ENCODE measurements around the gene ULK4.
"Not testable (repeated sequence)": the region's sequence is repeated elsewhere in the genome, so short reads cannot be mapped to it uniquely, and the experiment has no call there.

DNA sequence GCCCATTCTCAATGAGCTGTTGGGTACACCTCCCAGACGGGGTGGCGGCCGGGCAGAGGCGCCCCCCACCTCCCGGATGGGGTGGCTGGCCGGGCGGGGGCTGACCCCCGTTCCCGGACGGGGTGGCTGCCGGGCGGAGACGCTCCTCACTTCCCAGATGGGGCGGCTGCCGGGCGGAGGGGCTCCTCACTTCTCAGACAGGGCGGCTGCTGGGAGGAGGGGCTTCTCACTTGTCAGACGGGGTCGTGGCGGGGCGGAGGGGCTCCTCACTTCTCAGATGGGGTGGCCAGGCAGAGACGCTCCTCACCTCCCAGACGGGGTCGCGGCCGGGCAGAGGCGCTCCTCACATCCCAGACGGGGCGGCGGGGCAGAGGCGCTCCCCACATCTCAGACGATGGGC, 21.2 kb upstream of the ULK4 start:
- TF ChIP-seq CTCF (IDR thresholded peaks at IDR 0.05; ENCODE audit: insufficient read depth, low read length); POLR2AphosphoS5 (IDR thresholded peaks at IDR 0.05; ENCODE audit: low read depth); SPI1 (IDR thresholded peaks at IDR 0.05; ENCODE audit: borderline replicate concordance, low read depth); GABPA (IDR thresholded peaks at IDR 0.05; ENCODE audit: low read depth): not testable (repeated sequence)
- TF ChIP-seq, protein P1, sequence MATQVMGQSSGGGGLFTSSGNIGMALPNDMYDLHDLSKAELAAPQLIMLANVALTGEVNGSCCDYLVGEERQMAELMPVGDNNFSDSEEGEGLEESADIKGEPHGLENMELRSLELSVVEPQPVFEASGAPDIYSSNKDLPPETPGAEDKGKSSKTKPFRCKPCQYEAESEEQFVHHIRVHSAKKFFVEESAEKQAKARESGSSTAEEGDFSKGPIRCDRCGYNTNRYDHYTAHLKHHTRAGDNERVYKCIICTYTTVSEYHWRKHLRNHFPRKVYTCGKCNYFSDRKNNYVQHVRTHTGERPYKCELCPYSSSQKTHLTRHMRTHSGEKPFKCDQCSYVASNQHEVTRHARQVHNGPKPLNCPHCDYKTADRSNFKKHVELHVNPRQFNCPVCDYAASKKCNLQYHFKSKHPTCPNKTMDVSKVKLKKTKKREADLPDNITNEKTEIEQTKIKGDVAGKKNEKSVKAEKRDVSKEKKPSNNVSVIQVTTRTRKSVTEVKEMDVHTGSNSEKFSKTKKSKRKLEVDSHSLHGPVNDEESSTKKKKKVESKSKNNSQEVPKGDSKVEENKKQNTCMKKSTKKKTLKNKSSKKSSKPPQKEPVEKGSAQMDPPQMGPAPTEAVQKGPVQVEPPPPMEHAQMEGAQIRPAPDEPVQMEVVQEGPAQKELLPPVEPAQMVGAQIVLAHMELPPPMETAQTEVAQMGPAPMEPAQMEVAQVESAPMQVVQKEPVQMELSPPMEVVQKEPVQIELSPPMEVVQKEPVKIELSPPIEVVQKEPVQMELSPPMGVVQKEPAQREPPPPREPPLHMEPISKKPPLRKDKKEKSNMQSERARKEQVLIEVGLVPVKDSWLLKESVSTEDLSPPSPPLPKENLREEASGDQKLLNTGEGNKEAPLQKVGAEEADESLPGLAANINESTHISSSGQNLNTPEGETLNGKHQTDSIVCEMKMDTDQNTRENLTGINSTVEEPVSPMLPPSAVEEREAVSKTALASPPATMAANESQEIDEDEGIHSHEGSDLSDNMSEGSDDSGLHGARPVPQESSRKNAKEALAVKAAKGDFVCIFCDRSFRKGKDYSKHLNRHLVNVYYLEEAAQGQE (IDR thresholded peaks at IDR 0.05; ENCODE audit: insufficient replicate concordance, low read depth), result not testable (repeated sequence)
